ENCODE results near the gene NFIB. TPM values are rescaled to one million over a fixed set of nuclear protein-coding genes. Genes with fewer than 3 reads are reported as not detected.

The NFIB gene
- total and polyA plus RNA-seq, 2 of the 8 experiments (the other 6 are each of a cell fraction or from before 2014, with no cell fraction given) = 2.6 to 13.1 TPM

GRCh38 chr9:14260101-14260500 lies 53.8 kb downstream of the NFIB start:
- H2AFZ ChIP-seq (ENCODE audit: low read length) = no peak overlapping the region
- H3K4me3 ChIP-seq (ENCODE audit: extremely low read depth in 1 of 4, insufficient read depth in 2 of 4, low read depth in 3 of 4, low read length in 4 of 4) = no peak overlapping the region
- H3K4me2 ChIP-seq (ENCODE audit: insufficient read depth in 1 of 2, low read depth in 2 of 2, low read length in 2 of 2) = no peak overlapping the region
- H2BK12ac ChIP-seq (ENCODE audit: low read depth, low read length) = no peak overlapping the region
- H3K4me1 ChIP-seq (replicated peaks in 1 of 4; ENCODE audit: control insufficient read depth in 3 of 4, insufficient read depth in 4 of 4, low read length in 3 of 4) = peaks cover 0 to 6% (median 0%) of the 10 kb centered on the region in 4 experiments; a peak in 1 of 7 replicates
- no peaks in the 10 kb centered on the region for H3K27me3 ChIP-seq (replicated peaks in 1 of 4; ENCODE audit: control insufficient read depth in 3 of 4, extremely low read depth in 1 of 4, insufficient read depth in 3 of 4, low read length in 3 of 4)
- CTCF ChIA-PET (ENCODE audit: partially characterized antibody) = interaction anchor here (0.7 kb wide), 1 partner anchor 40 kb away, joined by 3 read pairs; no protein-coding TSS in a partner anchor
- H3K23me2 ChIP-seq (ENCODE audit: low read depth, low read length) = no peaks in the 10 kb centered on the region
- peaks cover 0 to 8% of the 10 kb centered on the region in 2 experiments; a peak in 1 of 4 replicates for H3K79me2 ChIP-seq (ENCODE audit: control insufficient read depth in 1 of 2, insufficient read depth in 2 of 2, low read length in 2 of 2)
- no peak overlapping the region for H3K4ac ChIP-seq (replicated peaks; ENCODE audit: insufficient read length, low read depth, low read length)
- H3K36me3 ChIP-seq (ENCODE audit: control insufficient read depth in 2 of 4, insufficient read depth in 4 of 4, low read length in 3 of 4) = no peaks in the 10 kb centered on the region; a peak in 1 of 8 replicates
- TF ChIP-seq HDAC6 (IDR thresholded peaks at IDR 0.05; ENCODE audit: low read depth, low read length) (no peak), E2F6 (IDR thresholded peaks at IDR 0.05) (no peak)
- no peak overlapping the region for H3K56ac ChIP-seq (replicated peaks; ENCODE audit: insufficient read length, low read depth, low read length)
- no peak overlapping the region for H4K91ac ChIP-seq (replicated peaks; ENCODE audit: insufficient read length, low read length)
- H3K18ac ChIP-seq (ENCODE audit: extremely low read depth, low read length) = no peak overlapping the region
- no peak overlapping the region for H4K8ac ChIP-seq (ENCODE audit: extremely low read depth, insufficient read depth, low read length)
- H3K23ac ChIP-seq (ENCODE audit: insufficient read length) = no peak overlapping the region
- H4K20me1 ChIP-seq (replicated peaks in 1 of 2; ENCODE audit: control insufficient read depth in 1 of 2, insufficient read depth in 2 of 2, low read length in 2 of 2) = no peaks in the 10 kb centered on the region
- no peak overlapping the region for H2BK120ac ChIP-seq (replicated peaks; ENCODE audit: low read depth, low read length)
- FAIRE-seq = no peak
- POLR2A ChIA-PET (ENCODE audit: partially characterized antibody) = interaction anchor here (1.5 kb wide), 1 partner anchor 13 kb away, joined by 5 read pairs; no protein-coding TSS in a partner anchor
- no peak overlapping the region; the same call in 1 of the 2 replicates for H2BK20ac ChIP-seq (ENCODE audit: low read length)
- H2BK15ac ChIP-seq (ENCODE audit: low read length) = no peak overlapping the region
- H3K14ac ChIP-seq (ENCODE audit: insufficient read length) = no peak overlapping the region
- H3K9ac ChIP-seq (replicated peaks in 1 of 4; ENCODE audit: extremely low read depth in 1 of 4, low read depth in 3 of 4, low read length in 3 of 4) = no peak overlapping the region
- 99% methylated on average over 4 of the region's 4 CpGs; no CpG with 5 or more reads in 1 of the 2 experiments for WGBS, 2 experiments (ENCODE audit: extremely low coverage in 1 of 2, insufficient coverage in 1 of 2, insufficient read length in 1 of 2, insufficient replicate concordance in 2 of 2, low coverage in 1 of 2, low lambda C conversion rate in 2 of 2, missing lambda C conversion rate in 1 of 2)
- H3K79me1 ChIP-seq (ENCODE audit: low read depth, low read length) = no peaks in the 10 kb centered on the region
- no peak overlapping the region for H2BK5ac ChIP-seq (ENCODE audit: low read depth, low read length)
- H3K9me3 ChIP-seq (ENCODE audit: insufficient read depth in 2 of 2, low read depth in 1 of 2, low read length in 1 of 2) = no peaks in the 10 kb centered on the region
- no peak for DNase-seq (ENCODE audit: low read depth in 1 of 2, low spot score in 2 of 2)
- no peak overlapping the region for H4K5ac ChIP-seq (ENCODE audit: insufficient read length, low read depth, low read length)
- no peak overlapping the region for H3K27ac ChIP-seq (ENCODE audit: low read depth, low read length)
- H2AK5ac ChIP-seq (ENCODE audit: low read depth, low read length) = no peak overlapping the region
